SK-N-SH (cell line): Measurements from ENCODE around the gene GRIK3. TPM values are rescaled to one million over a fixed set of nuclear protein-coding genes. Genes with fewer than 3 reads are reported as not detected.

ENCODE experiments used
- CTCF ChIA-PET: fragments of 300-600, 350-600 bp; formaldehyde crosslinking; extraction: SDS; loops from one replicate; lab custom pipeline; 2021; lab: Yijun Ruan, JAX
- POLR2A ChIA-PET: fragments of 350-600 bp; sonication (Branson Sonifier 250); formaldehyde crosslinking; extraction: SDS; loops from one replicate; lab custom pipeline; 2020; ENCODE audit warnings: antibody characterized with exemption, inconsistent platforms; lab: Yijun Ruan, JAX
- DNase-seq: peaks from one replicate; pipeline ENCODE4 v3.0.0; 2012
- H2AFZ ChIP-seq: fragments of 200-600 bp; sonication (generic); 2 replicates; pipeline ENCODE4 v1.8.1; 2016; ENCODE audit warnings: antibody characterized with exemption, mild to moderate bottlenecking, low read depth
- H3F3A ChIP-seq: fragments of 200-600 bp; sonication (generic); replicated peaks from 2 replicates; pipeline ENCODE3; 2016; ENCODE audit warnings: antibody characterized with exemption, mild to moderate bottlenecking; ENCODE audit not compliant: insufficient read depth
- H3K27ac ChIP-seq, 2 experiments: fragments of 200-500 bp in 1 of 2; fragments of 200-600 bp in 1 of 2; sonication (Bioruptor generic) in 1 of 2; sonication (generic), shearing (Covaris generic) in 1 of 2; 2 replicates each; pipeline versions ENCODE4 v1.5.1 to v1.6.1; 2014 to 2016; ENCODE audit warnings: low read depth in 2 of 2, inconsistent platforms in 1 of 2, low read length in 1 of 2, mild to moderate bottlenecking in 1 of 2, mixed read lengths in 1 of 2
- H3K27me3 ChIP-seq: fragments of 200-600 bp; sonication (generic), shearing (Covaris generic); 2 replicates; pipeline ENCODE4 v1.6.1; 2016; ENCODE audit warnings: mixed run types; ENCODE audit not compliant: insufficient read depth
- H3K36me3 ChIP-seq, 2 experiments: fragments of 200-500 bp in 1 of 2; fragments of 200-600 bp in 1 of 2; sonication (Bioruptor generic) in 1 of 2; sonication (generic) in 1 of 2; replicated peaks in 1 of 2; 2 replicates each; pipeline versions ENCODE3 to v1.5.1; 2014 to 2016; ENCODE audit warnings: low read length in 1 of 2, mild to moderate bottlenecking in 1 of 2; ENCODE audit not compliant: insufficient read depth in 2 of 2, control insufficient read depth in 1 of 2
- H3K4me1 ChIP-seq, 2 experiments: fragments of 200-500 bp in 1 of 2; fragments of 200-600 bp in 1 of 2; sonication (Bioruptor generic) in 1 of 2; sonication (generic), shearing (Covaris generic) in 1 of 2; 2 replicates each; pipeline versions ENCODE4 v1.5.1 to v1.6.1; 2014 to 2016; ENCODE audit warnings: low read depth in 1 of 2, low read length in 1 of 2, mixed run types in 1 of 2; ENCODE audit not compliant: insufficient read depth in 2 of 2, control insufficient read depth in 1 of 2
- H3K4me2 ChIP-seq: fragments of 200-600 bp; sonication (generic), shearing (Covaris generic); 2 replicates; pipeline ENCODE4 v1.6.1; 2017; ENCODE audit warnings: mixed run types
- H3K4me3 ChIP-seq, 2 experiments: fragments of 200-500 bp in 1 of 2; fragments of 200-600 bp in 1 of 2; sonication (Bioruptor generic) in 1 of 2; sonication (generic), shearing (Covaris generic) in 1 of 2; 2 replicates each; pipeline versions ENCODE4 v1.5.1 to v1.8.1; 2014 to 2016; ENCODE audit warnings: low read depth in 2 of 2, inconsistent platforms in 1 of 2, low read length in 1 of 2, mild to moderate bottlenecking in 1 of 2, mixed read lengths in 1 of 2, moderate library complexity in 1 of 2
- H3K79me2 ChIP-seq: fragments of 200-600 bp; sonication (generic); 2 replicates; pipeline ENCODE4 v1.8.1; 2017; ENCODE audit warnings: mild to moderate bottlenecking; ENCODE audit not compliant: insufficient read depth
- H3K9ac ChIP-seq: fragments of 200-600 bp; sonication (generic); 2 replicates; pipeline ENCODE4 v1.6.1; 2017; ENCODE audit warnings: mixed run types
- H3K9me2 ChIP-seq: fragments of 200-600 bp; sonication (generic); 2 replicates; pipeline ENCODE4 v1.6.1; 2017; ENCODE audit warnings: mixed run types
- H3K9me3 ChIP-seq: fragments of 200-600 bp; sonication (generic); 2 replicates; pipeline ENCODE4 v1.6.1; 2017; ENCODE audit warnings: mixed run types, mild to moderate bottlenecking, moderate library complexity
- H4K20me1 ChIP-seq: fragments of 200-600 bp; sonication (generic); 2 replicates; pipeline ENCODE4 v1.6.1; 2017; ENCODE audit warnings: mild to moderate bottlenecking, mixed run types; ENCODE audit not compliant: insufficient read depth
- EZH2phosphoT487 ChIP-seq: fragments of 200-600 bp; sonication (generic); IDR thresholded peaks from 2 replicates; pipeline ENCODE4 v1.6.1; 2017; ENCODE audit warnings: low read depth, mixed run types, mild to moderate bottlenecking, antibody characterized with exemption, moderate library complexity, borderline replicate concordance
- FOXJ3 ChIP-seq: sonication (generic); formaldehyde crosslinking; IDR thresholded peaks from 2 replicates; pipeline ENCODE4 v1.5.1; 2020; ENCODE audit warnings: mild to moderate bottlenecking, missing genetic modification reagents
- FOXM1 ChIP-seq: IDR thresholded peaks from 2 replicates; pipeline ENCODE4 v1.4.0; 2012; ENCODE audit warnings: low read depth, mild to moderate bottlenecking
- GABPA ChIP-seq: IDR thresholded peaks from 2 replicates; pipeline ENCODE4 v1.4.0; 2012; ENCODE audit warnings: low read depth, mild to moderate bottlenecking
- JUND ChIP-seq: IDR thresholded peaks from 2 replicates; pipeline ENCODE4 v1.4.0; 2012
- MXI1 ChIP-seq: IDR thresholded peaks from 2 replicates; pipeline ENCODE4 v1.6.1; 2012; ENCODE audit warnings: mild to moderate bottlenecking, low read depth, low read length, improper control_type of control experiment
- NFIC ChIP-seq: IDR thresholded peaks from 2 replicates; pipeline ENCODE4 v1.4.0; 2012; ENCODE audit warnings: borderline replicate concordance
- NRF1 ChIP-seq: IDR thresholded peaks from 2 replicates; pipeline ENCODE4 v1.6.1; 2012; ENCODE audit warnings: low read depth, mild to moderate bottlenecking, low read length
- PBX3 ChIP-seq: IDR thresholded peaks from 2 replicates; pipeline ENCODE4; 2012
- RAD21 ChIP-seq: IDR thresholded peaks from 2 replicates; pipeline ENCODE4 v1.6.1; 2012; ENCODE audit warnings: mild to moderate bottlenecking, low read length
- RCOR1 ChIP-seq: fragments of 150-350 bp; IDR thresholded peaks from 2 replicates; pipeline ENCODE4 v1.6.1; 2017; ENCODE audit warnings: antibody characterized with exemption, low read length
- RFX5 ChIP-seq: IDR thresholded peaks from 2 replicates; pipeline ENCODE4 v1.6.1; 2012; ENCODE audit warnings: mild to moderate bottlenecking, improper control_type of control experiment, low read length
- RXRA ChIP-seq: IDR thresholded peaks from 2 replicates; pipeline ENCODE4 v1.4.0; 2012; ENCODE audit warnings: low read depth, mild to moderate bottlenecking, borderline replicate concordance
- TAF1 ChIP-seq: IDR thresholded peaks from 2 replicates; pipeline ENCODE4 v1.6.1; 2012; ENCODE audit warnings: low read depth, mild to moderate bottlenecking, low read length, moderate library complexity, borderline replicate concordance
- TCF12 ChIP-seq: IDR thresholded peaks from 2 replicates; pipeline ENCODE4 v1.4.0; 2012
- TEAD4 ChIP-seq: IDR thresholded peaks from 2 replicates; pipeline ENCODE4 v1.4.0; 2012; ENCODE audit warnings: mild to moderate bottlenecking, borderline replicate concordance; ENCODE audit not compliant: insufficient read depth
- USF1 ChIP-seq: IDR thresholded peaks from 2 replicates; pipeline ENCODE4 v1.4.0; 2012; ENCODE audit warnings: low read depth, borderline replicate concordance
- USF2 ChIP-seq: fragments of 150-350 bp; IDR thresholded peaks from 2 replicates; pipeline ENCODE4 v1.6.1; 2017; ENCODE audit warnings: antibody characterized with exemption, low read length, low read depth, borderline replicate concordance
- WGBS: methylation state at CpG from one replicate; pipeline ENCODE4 v1.1.6; 2017; ENCODE audit warnings: low lambda C conversion rate; 5-methylcytosine and 5-hydroxymethylcytosine counted together
- polyA plus RNA-seq, 3 experiments: library from polyadenylated mRNA; depleted of rRNA; stranded (reverse); fragments of >200 nt; gene quantifications; 2 replicates each; pipeline ENCODE4 v1.2.3, GENCODE V29; 2012

Gene GRIK3
- polyA plus RNA-seq, 1 of the 3 experiments (the other 2 are of a cell fraction), result not detected

- Histone ChIP-seq H3K4me2 (no peak overlapping the region), H3K27ac (no peak overlapping the region), H3K4me3 (no peak overlapping the region), H3K9ac (no peak overlapping the region), H4K20me1 (no peaks in the 10 kb centered on the region), H3K9me3 (no peaks in the 10 kb centered on the region), H3F3A (no peaks in the 10 kb centered on the region), H3K36me3 (no peaks in the 10 kb centered on the region), H3K4me1 (peaks cover 0 to 29% of the 10 kb centered on the region in 2 experiments; a peak in 1 of 4 replicates), H3K27me3 (no peaks in the 10 kb centered on the region), H3K9me2 (no peaks in the 10 kb centered on the region), H2AFZ (no peak overlapping the region), H3K79me2 (no peaks in the 10 kb centered on the region)
- ChIA-PET CTCF (interaction anchor here (1.0 kb wide), 1 partner anchor 653 kb away, joined by 3 read pairs; no protein-coding TSS in a partner anchor), POLR2A (no interaction called here)
- TF ChIP-seq EZH2phosphoT487 (no peak), TAF1 (no peak), PBX3 (no peak), FOXJ3 (no peak), FOXM1 (no peak), NFIC (no peak), NRF1 (no peak)
- DNase-seq, result peak; percentile 51
- 36% methylated on average over 4 of the region's 5 CpGs for WGBS
Observed at GRCh38 chr1:36834586-36834985, 199.7 kb downstream of the GRIK3 start.

GRCh38 chr1:36831186-36831810 lies 203.0 kb downstream of the GRIK3 start:
- CTCF ChIA-PET, result interaction anchor here (1.0 to 2.1 kb wide), 2 partner anchors 20 to 33 kb away, joined by 4 to 9 read pairs; no protein-coding TSS in a partner anchor
- TF ChIP-seq RFX5, result no peak
- TF ChIP-seq FOXJ3, result no peak
- no peak for TF ChIP-seq FOXM1
- no peak for TF ChIP-seq NRF1
- TF ChIP-seq USF2, result no peak
- TF ChIP-seq MXI1, result no peak
- no peak for TF ChIP-seq PBX3
- TF ChIP-seq RCOR1, result no peak
- no peak for TF ChIP-seq GABPA
- no peak for TF ChIP-seq USF1
- no peak for TF ChIP-seq TEAD4
- TF ChIP-seq NFIC, result no peak
- no peak for TF ChIP-seq JUND
- TF ChIP-seq RXRA, result no peak
- TF ChIP-seq RAD21, result no peak
- TF ChIP-seq TCF12, result no peak
- Histone ChIP-seq H3K36me3 (no peaks in the 10 kb centered on the region), H3K27me3 (no peaks in the 10 kb centered on the region), H3F3A (no peaks in the 10 kb centered on the region), H3K27ac (no peak overlapping the region), H3K9me2 (no peaks in the 10 kb centered on the region), H3K4me1 (peaks cover 0 to 22% of the 10 kb centered on the region in 2 experiments; a peak in 1 of 4 replicates), H3K4me2 (no peak overlapping the region), H3K79me2 (no peaks in the 10 kb centered on the region), H3K9ac (no peak overlapping the region), H3K4me3 (no peak overlapping the region), H3K9me3 (no peaks in the 10 kb centered on the region), H2AFZ (no peak overlapping the region), H4K20me1 (no peaks in the 10 kb centered on the region)
- WGBS, result 37% methylated on average over 7 of the region's 9 CpGs
- POLR2A ChIA-PET, result interaction anchor here (0.6 kb wide), 1 partner anchor 8 kb away, joined by 3 read pairs; no protein-coding TSS in a partner anchor
- DNase-seq, result no peak
